PC-9 (cell line): ENCODE results near the gene OR3A2. TPM values are rescaled to one million over a fixed set of nuclear protein-coding genes. Genes with fewer than 3 reads are reported as not detected.

Source experiments
- BruUV-seq: library from RNA; stranded (reverse); fragments of 400-500 nt; replicated peaks from 2 replicates; lab custom pipeline; 2021; lab: Mats Ljungman, UMichigan
- CTCF ChIA-PET: fragments of 300-600 bp; sonication (Branson Sonifier 250); formaldehyde crosslinking; loops from one replicate; lab custom pipeline; 2022; ENCODE audit warnings: antibody characterized with exemption; lab: Charles Lee
- POLR2A ChIA-PET: fragments of 300-600 bp; sonication (Branson Sonifier 250); formaldehyde crosslinking; loops from one replicate; lab custom pipeline; 2022; ENCODE audit warnings: antibody characterized with exemption; ENCODE audit not compliant: unreplicated experiment; lab: Charles Lee
- DNase-seq, 2 experiments: peaks; one replicate each; pipeline versions ENCODE4 v3.0.0 to v3.0.0-alpha.2; 2015 to 2022; ENCODE audit warnings: mixed read lengths in 1 of 2
- H2AFZ ChIP-seq: fragments of 200-600 bp; sonication (generic); 2 replicates; pipeline ENCODE4 v1.8.1; 2017; ENCODE audit warnings: antibody characterized with exemption
- H3F3A ChIP-seq: fragments of 200-600 bp; sonication (generic); 2 replicates; pipeline ENCODE4 v1.8.1; 2017; ENCODE audit warnings: antibody characterized with exemption, mild to moderate bottlenecking, low read depth; ENCODE audit not compliant: insufficient read depth
- H3K27ac ChIP-seq: fragments of 200-600 bp; sonication (generic); 2 replicates; pipeline ENCODE4 v1.6.1; 2016; ENCODE audit warnings: mixed run types
- H3K27me3 ChIP-seq: fragments of 200-600 bp; sonication (generic); 2 replicates; pipeline ENCODE4 v1.6.1; 2016; ENCODE audit warnings: low read depth, mixed run types; ENCODE audit not compliant: insufficient read depth
- H3K36me3 ChIP-seq: fragments of 200-600 bp; sonication (generic); 2 replicates; pipeline ENCODE4 v1.6.1; 2016; ENCODE audit warnings: low read depth, mixed run types
- H3K4me1 ChIP-seq: fragments of 200-600 bp; sonication (generic); replicated peaks from 2 replicates; pipeline ENCODE4 v1.6.1; 2016; ENCODE audit warnings: mixed run types; ENCODE audit not compliant: insufficient read depth
- H3K4me2 ChIP-seq: fragments of 200-600 bp; sonication (generic); 2 replicates; pipeline ENCODE4 v1.6.1; 2017; ENCODE audit warnings: mixed run types
- H3K4me3 ChIP-seq: fragments of 200-600 bp; sonication (generic); 2 replicates; pipeline ENCODE4 v1.6.1; 2016; ENCODE audit warnings: mixed run types
- H3K79me2 ChIP-seq: fragments of 200-600 bp; sonication (generic); 2 replicates; pipeline ENCODE4 v1.6.1; 2017; ENCODE audit warnings: low read depth, mixed run types
- H3K9me2 ChIP-seq: fragments of 200-600 bp; sonication (generic); 2 replicates; pipeline ENCODE4 v1.8.1; 2017; ENCODE audit warnings: mild to moderate bottlenecking; ENCODE audit not compliant: insufficient read depth
- H3K9me3 ChIP-seq: fragments of 200-600 bp; sonication (generic); 2 replicates; pipeline ENCODE4 v1.8.1; 2016; ENCODE audit warnings: low read depth; ENCODE audit not compliant: insufficient read depth
- H4K20me1 ChIP-seq: fragments of 200-600 bp; sonication (generic); 2 replicates; pipeline ENCODE4 v1.8.1; 2017; ENCODE audit not compliant: insufficient read depth
- CTCF ChIP-seq: fragments of 200-600 bp; sonication (generic); conservative IDR thresholded peaks from 2 replicates; pipeline ENCODE4 v1.6.1; 2017; ENCODE audit warnings: mixed run types, antibody characterized with exemption, mild to moderate bottlenecking, moderate library complexity
- EZH2 ChIP-seq: fragments of 200-600 bp; sonication (generic); IDR thresholded peaks from 2 replicates; pipeline ENCODE4 v1.8.0; 2017; ENCODE audit warnings: antibody characterized with exemption, low read depth
- intact Hi-C: fragments of 100-400 bp; cut with micrococcal nuclease; formaldehyde crosslinking; loops from one replicate; pipeline ENCODE4 v1.10.0; 2022; ENCODE audit not compliant: unreplicated experiment
- total RNA-seq: library from RNA; stranded (reverse); gene quantifications from 2 replicates; pipeline ENCODE4 v1.2.3, GENCODE V29; 2021

Gene OR3A2
- total RNA-seq, 1 experiment from 2014 or later: not detected

DNA sequence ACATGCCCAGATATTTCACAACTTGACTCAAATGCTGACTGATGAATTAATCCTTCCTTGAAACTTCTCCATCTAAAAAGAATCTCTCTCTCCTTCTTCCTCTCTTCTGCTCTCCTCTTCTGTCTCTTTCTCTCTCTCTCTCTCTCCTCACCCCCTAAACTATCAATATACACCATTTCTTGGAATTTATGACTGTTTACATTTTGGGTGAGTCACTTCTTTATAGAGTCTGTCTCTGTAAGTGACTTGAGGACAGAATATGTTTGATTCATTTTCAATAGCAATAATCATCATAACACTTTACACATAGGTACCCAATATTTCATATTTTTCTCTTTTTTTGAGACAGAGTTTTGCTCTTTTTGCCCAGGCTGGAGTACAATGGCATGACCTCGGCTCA, 103.2 kb downstream of the OR3A2 start:
- H3F3A ChIP-seq: no peaks in the 10 kb centered on the region
- no peaks in the 10 kb centered on the region for H3K9me2 ChIP-seq
- H3K4me2 ChIP-seq: no peak overlapping the region
- no peak overlapping the region for H3K27ac ChIP-seq
- TF ChIP-seq EZH2: no peak
- TF ChIP-seq CTCF: no peak
- no peaks in the 10 kb centered on the region for H3K79me2 ChIP-seq
- POLR2A ChIA-PET: no interaction called here
- no peaks in the 10 kb centered on the region for H3K4me1 ChIP-seq
- H3K27me3 ChIP-seq: peaks cover 51% of the 10 kb centered on the region
- DNase-seq: no peak
- H3K9me3 ChIP-seq: no peaks in the 10 kb centered on the region
- CTCF ChIA-PET: no interaction called here
- H2AFZ ChIP-seq: no peak overlapping the region
- H4K20me1 ChIP-seq: no peaks in the 10 kb centered on the region
- no TSS peak for BruUV-seq
- no peak overlapping the region for H3K4me3 ChIP-seq
- intact Hi-C loops: no loop called here
- H3K36me3 ChIP-seq: no peaks in the 10 kb centered on the region

DNA sequence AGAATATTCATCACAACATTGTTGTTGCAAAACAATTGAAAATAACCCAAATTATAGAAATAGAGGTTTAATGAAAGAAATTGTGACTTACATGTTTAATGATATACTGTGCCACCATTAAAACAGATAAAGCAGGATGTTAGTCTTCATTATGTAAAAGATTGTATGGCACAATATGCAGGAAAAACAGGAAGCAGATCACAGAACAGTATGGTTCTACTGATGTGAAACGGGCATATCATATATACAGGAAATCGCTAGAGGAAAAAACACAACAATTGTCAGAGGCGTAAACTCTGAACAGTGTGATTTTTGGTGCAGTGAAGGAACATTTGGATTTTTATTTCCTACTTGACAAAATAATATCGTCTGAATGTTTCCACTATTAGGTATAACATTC, 110.0 kb downstream of the OR3A2 start:
- Histone ChIP-seq H3K9me2 (no peaks in the 10 kb centered on the region), H4K20me1 (no peaks in the 10 kb centered on the region), H3K4me3 (no peak overlapping the region), H3K36me3 (no peaks in the 10 kb centered on the region), H3K79me2 (no peaks in the 10 kb centered on the region), H3K9me3 (no peaks in the 10 kb centered on the region), H3K27ac (no peak overlapping the region), H3F3A (no peaks in the 10 kb centered on the region), H3K4me2 (no peak overlapping the region), H2AFZ (no peak overlapping the region), H3K4me1 (no peaks in the 10 kb centered on the region), H3K27me3 (peaks cover 43% of the 10 kb centered on the region)
- intact Hi-C loops: no loop called here
- POLR2A ChIA-PET: no interaction called here
- DNase-seq: no peak
- no peak for TF ChIP-seq CTCF
- no peak for TF ChIP-seq EZH2
- CTCF ChIA-PET: no interaction called here
- BruUV-seq: no TSS peak

- no peak overlapping the region for H3K4me2 ChIP-seq
Measured at GRCh38 chr17:3271072-3271848, 114.8 kb downstream of the OR3A2 start.

More at GRCh38 chr17:3271072-3271848, 114.8 kb downstream of the OR3A2 start:
- TF ChIP-seq CTCF (no peak), EZH2 (no peak)
- H3K36me3 ChIP-seq: no peaks in the 10 kb centered on the region
- no TSS peak for BruUV-seq
- H3K79me2 ChIP-seq: no peaks in the 10 kb centered on the region
- peaks cover 40% of the 10 kb centered on the region for H3K27me3 ChIP-seq
- no peak overlapping the region for H3K4me3 ChIP-seq
- no peaks in the 10 kb centered on the region for H3K9me2 ChIP-seq
- CTCF ChIA-PET: no interaction called here
- H2AFZ ChIP-seq: no peak overlapping the region
- no peaks in the 10 kb centered on the region for H3K9me3 ChIP-seq
- intact Hi-C loops: no loop called here
- no peak for DNase-seq
- no peak overlapping the region for H3K27ac ChIP-seq
- H4K20me1 ChIP-seq: no peaks in the 10 kb centered on the region
- POLR2A ChIA-PET: no interaction called here
- H3F3A ChIP-seq: no peaks in the 10 kb centered on the region
- H3K4me1 ChIP-seq: no peaks in the 10 kb centered on the region
